ENCODE measurements around the gene LYPD1. TPM values are rescaled to one million over a fixed set of nuclear protein-coding genes. Genes with fewer than 3 reads are reported as not detected.

LYPD1 gene
- total RNA-seq, 1 experiment from 2014 or later: 0.21 TPM

- Histone ChIP-seq H3K4me3 (ENCODE audit: low read depth in 2 of 2, low read length in 2 of 2) (no peak overlapping the region), H3K27me3 (ENCODE audit: control insufficient read depth, insufficient read depth, low read length) (no peaks in the 10 kb centered on the region), H3K9me3 (ENCODE audit: control insufficient read depth, insufficient read depth, low read depth, low read length) (no peaks in the 10 kb centered on the region), H3K4me1 (ENCODE audit: control insufficient read depth, insufficient read depth, low read length) (no peaks in the 10 kb centered on the region), H3K27ac (ENCODE audit: low read length) (no peak overlapping the region), H3K36me3 (ENCODE audit: control insufficient read depth, insufficient read depth, low read length) (no peaks in the 10 kb centered on the region)
- no TSS peak for BruUV-seq (replicated peaks)
- intact Hi-C loops (cut with micrococcal nuclease; ENCODE audit: unreplicated experiment): no loop called here
- ATAC-seq (no peak), DNase-seq (ENCODE audit: low read depth, low spot score) (no peak)
- CTCF ChIA-PET: no interaction called here
- TF ChIP-seq TCF7L2 (IDR thresholded peaks at IDR 0.05; ENCODE audit: low read depth, low read length) (no peak), SIN3A (IDR thresholded peaks at IDR 0.05; ENCODE audit: borderline replicate concordance, insufficient read depth, low read depth, low read length) (no peak), CTCF (IDR thresholded peaks at IDR 0.05) (no peak), REST (IDR thresholded peaks at IDR 0.05; ENCODE audit: insufficient read depth in 1 of 2, low read depth in 2 of 2, low read length in 1 of 2) (no peak), POLR2AphosphoS5 (IDR thresholded peaks at IDR 0.05; ENCODE audit: low read depth, low read length) (no peak)
- in situ Hi-C loops (cut with HindIII; ENCODE audit: low pct_unique_long_range_greater_than_20kb, low sequenced_read_pairs): no loop called here
- POLR2A ChIA-PET: interaction anchor here (0.6 kb wide), 1 partner anchor 57 kb away, joined by 3 read pairs; no protein-coding TSS in a partner anchor
These were observed 74.8 kb downstream of the LYPD1 start for GRCh38 chr2:132595186-132595585.

All from Panc1 (cell line).